Prostate gland (tissue), 2 donors: ENCODE measurements around the gene SOX15.
A peak's percentile ranks its signal among the peaks of the same experiment; 100 is the strongest.

Source experiments
- POLR2A ChIP-seq: fragments of 450-650 bp; IDR thresholded peaks from one replicate; pipeline ENCODE4 v1.6.1; 2016; ENCODE audit warnings: antibody characterized with exemption, mild to moderate bottlenecking
- POLR2AphosphoS5 ChIP-seq: sonication (generic); formaldehyde crosslinking; IDR thresholded peaks from one replicate; pipeline ENCODE4 v1.6.1; 2017; ENCODE audit warnings: antibody characterized with exemption
- TF ChIP-seq, protein P1 (sequence below), 4 experiments: fragments of 200-600 bp in 2 of 4; fragments of 450-650 bp in 2 of 4; sonication (generic) in 2 of 4; IDR thresholded peaks; 1 replicate in 3 of 4; 2 replicates in 1 of 4; pipeline ENCODE4 v1.5.1; 2016 to 2019; ENCODE audit warnings: antibody characterized with exemption in 4 of 4, mild to moderate bottlenecking in 2 of 4, moderate library complexity in 2 of 4

DNA sequence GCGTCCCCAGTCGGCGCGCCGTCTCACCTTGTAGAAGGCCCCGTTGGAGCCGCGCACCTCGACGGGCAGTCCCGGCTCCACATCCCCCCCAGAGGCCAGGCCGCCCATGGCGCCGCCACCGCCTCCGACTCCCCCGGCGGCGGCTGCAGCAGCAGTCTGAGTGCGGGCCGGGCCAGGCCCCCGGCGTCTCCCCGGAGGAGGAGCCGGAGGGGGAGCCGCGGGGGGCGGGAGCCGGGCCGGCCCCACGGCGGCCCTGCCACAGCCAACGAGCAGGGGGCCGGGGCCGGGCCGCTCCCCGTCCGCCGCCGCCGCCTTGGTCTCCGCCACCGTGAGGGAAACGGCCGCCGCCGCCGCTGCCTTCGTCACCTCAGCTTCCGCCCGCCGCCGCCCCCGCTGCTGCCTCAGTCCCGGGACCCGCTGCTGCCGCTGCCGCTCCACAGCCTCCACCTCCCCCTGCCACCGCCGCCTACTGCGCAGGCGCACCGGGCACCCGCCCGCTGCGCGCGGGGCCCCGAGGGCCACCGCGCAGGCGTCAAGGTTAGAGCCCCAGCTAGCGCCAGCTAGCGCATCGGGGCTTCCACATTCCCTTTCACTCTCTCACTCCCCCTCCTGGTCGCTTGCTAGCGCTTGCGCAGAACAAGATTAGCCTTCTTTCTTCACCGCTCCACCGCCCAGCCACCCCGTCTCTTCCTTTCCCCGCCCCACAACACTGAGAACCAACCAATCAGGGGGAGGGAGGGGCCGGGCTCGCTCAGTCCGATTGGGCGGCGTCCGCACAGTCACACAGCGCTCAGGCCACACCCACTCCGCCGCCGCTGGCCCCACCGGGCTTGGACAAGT, 24.8 kb upstream of the SOX15 start, which contains the start of gene FXR2:
- TF ChIP-seq, protein P1, sequence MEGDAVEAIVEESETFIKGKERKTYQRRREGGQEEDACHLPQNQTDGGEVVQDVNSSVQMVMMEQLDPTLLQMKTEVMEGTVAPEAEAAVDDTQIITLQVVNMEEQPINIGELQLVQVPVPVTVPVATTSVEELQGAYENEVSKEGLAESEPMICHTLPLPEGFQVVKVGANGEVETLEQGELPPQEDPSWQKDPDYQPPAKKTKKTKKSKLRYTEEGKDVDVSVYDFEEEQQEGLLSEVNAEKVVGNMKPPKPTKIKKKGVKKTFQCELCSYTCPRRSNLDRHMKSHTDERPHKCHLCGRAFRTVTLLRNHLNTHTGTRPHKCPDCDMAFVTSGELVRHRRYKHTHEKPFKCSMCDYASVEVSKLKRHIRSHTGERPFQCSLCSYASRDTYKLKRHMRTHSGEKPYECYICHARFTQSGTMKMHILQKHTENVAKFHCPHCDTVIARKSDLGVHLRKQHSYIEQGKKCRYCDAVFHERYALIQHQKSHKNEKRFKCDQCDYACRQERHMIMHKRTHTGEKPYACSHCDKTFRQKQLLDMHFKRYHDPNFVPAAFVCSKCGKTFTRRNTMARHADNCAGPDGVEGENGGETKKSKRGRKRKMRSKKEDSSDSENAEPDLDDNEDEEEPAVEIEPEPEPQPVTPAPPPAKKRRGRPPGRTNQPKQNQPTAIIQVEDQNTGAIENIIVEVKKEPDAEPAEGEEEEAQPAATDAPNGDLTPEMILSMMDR (IDR thresholded peaks at IDR 0.05) = peak in 3 of 4 experiments; percentile 63 to 95 (median 86)
- TF ChIP-seq POLR2A = peak; percentile 76
- peak; percentile 95 for TF ChIP-seq POLR2AphosphoS5
